SK-N-SH treated with all-trans-retinoic acid at 6 μM for 48 hours (cell line): ENCODE measurements around the gene NOP53.

ENCODE experiments used
- ATAC-seq: fragments of 200-7000 bp; cut with Tn5 transposase; 3 replicates; pipeline ENCODE4 v1.9.1; 2020; ENCODE audit warnings: mild to moderate bottlenecking, moderate library complexity
- ARNTL ChIP-seq: fragments of 450-650 bp; formaldehyde crosslinking; IDR thresholded peaks from 2 replicates; pipeline ENCODE4 v1.5.0; 2020; ENCODE audit warnings: low read depth, mild to moderate bottlenecking, moderate library complexity, borderline replicate concordance
- BACH2 ChIP-seq: fragments of 250-450 bp; sonication (Bioruptor Pico); IDR thresholded peaks from 2 replicates; pipeline ENCODE4 v1.9.0; 2021; ENCODE audit warnings: mild to moderate bottlenecking, borderline replicate concordance
- CSDC2 ChIP-seq: fragments of 250-450 bp; sonication (Bioruptor Pico); IDR thresholded peaks from 2 replicates; pipeline ENCODE4 v1.5.0; 2020; ENCODE audit warnings: mild to moderate bottlenecking, moderate library complexity
- ESRRG ChIP-seq: fragments of 250-450 bp; sonication (Bioruptor Pico); IDR thresholded peaks from 2 replicates; pipeline ENCODE4 v1.6.1; 2021; ENCODE audit warnings: mild to moderate bottlenecking
- GLIS3 ChIP-seq: fragments of 250-450 bp; sonication (Bioruptor Pico); IDR thresholded peaks from 2 replicates; pipeline ENCODE4 v1.5.0; 2020; ENCODE audit warnings: mild to moderate bottlenecking, moderate library complexity
- ISL1 ChIP-seq: fragments of 250-450 bp; sonication (Bioruptor Pico); IDR thresholded peaks from 2 replicates; pipeline ENCODE4 v2.1.2; 2022; ENCODE audit warnings: mild to moderate bottlenecking, moderate library complexity
- OSR1 ChIP-seq: fragments of 250-450 bp; sonication (Bioruptor Pico); IDR thresholded peaks from 2 replicates; pipeline ENCODE4 v1.8.0; 2022; ENCODE audit warnings: moderate library complexity, mild to moderate bottlenecking, inconsistent platforms
- PPARA ChIP-seq: fragments of 250-450 bp; sonication (Bioruptor Pico); IDR thresholded peaks from 2 replicates; pipeline ENCODE4 v1.5.0; 2020; ENCODE audit warnings: mild to moderate bottlenecking, borderline replicate concordance
- RARB ChIP-seq: fragments of 250-450 bp; sonication (Bioruptor Pico); IDR thresholded peaks from 2 replicates; pipeline ENCODE4 v1.8.0; 2021; ENCODE audit warnings: mild to moderate bottlenecking, moderate library complexity
- SNAI2 ChIP-seq: fragments of 250-450 bp; sonication (Bioruptor Pico); IDR thresholded peaks from 2 replicates; pipeline ENCODE4 v1.5.0; 2020; ENCODE audit warnings: mild to moderate bottlenecking, moderate library complexity
- TCF4 ChIP-seq: fragments of 250-450 bp; sonication (Bioruptor Pico); IDR thresholded peaks from 2 replicates; pipeline ENCODE4 v1.8.0; 2021; ENCODE audit warnings: mild to moderate bottlenecking, moderate library complexity, borderline replicate concordance
- TOX ChIP-seq: fragments of 250-450 bp; sonication (Bioruptor Pico); IDR thresholded peaks from 2 replicates; pipeline ENCODE4 v1.8.0; 2021; ENCODE audit warnings: mild to moderate bottlenecking, moderate library complexity, borderline replicate concordance
- ZC3H10 ChIP-seq: fragments of 250-450 bp; sonication (Bioruptor Pico); IDR thresholded peaks from 2 replicates; pipeline ENCODE4 v1.5.1; 2021; ENCODE audit warnings: mild to moderate bottlenecking, moderate library complexity
- ZFP3 ChIP-seq: fragments of 250-450 bp; sonication (Bioruptor Pico); IDR thresholded peaks from 2 replicates; pipeline ENCODE4 v1.5.0; 2020; ENCODE audit warnings: mild to moderate bottlenecking, moderate library complexity
- ZFP30 ChIP-seq: fragments of 450-650 bp; formaldehyde crosslinking; IDR thresholded peaks from 2 replicates; pipeline ENCODE4 v1.5.0; 2022; ENCODE audit warnings: mild to moderate bottlenecking, moderate library complexity
- ZNF565 ChIP-seq: fragments of 450-650 bp; formaldehyde crosslinking; conservative IDR thresholded peaks from 2 replicates; pipeline ENCODE4 v1.5.0; 2020; ENCODE audit warnings: low read depth, mild to moderate bottlenecking, moderate library complexity
- ZNF70 ChIP-seq: fragments of 450-650 bp; formaldehyde crosslinking; IDR thresholded peaks from 2 replicates; pipeline ENCODE4 v1.5.0; 2020; ENCODE audit warnings: mild to moderate bottlenecking, moderate library complexity
- ZNF8 ChIP-seq: fragments of 450-650 bp; formaldehyde crosslinking; IDR thresholded peaks from 2 replicates; pipeline ENCODE4 v1.5.0; 2020; ENCODE audit warnings: mild to moderate bottlenecking, moderate library complexity
- TF ChIP-seq, protein P1 (sequence below): fragments of 250-450 bp; sonication (Bioruptor Pico); IDR thresholded peaks from 2 replicates; pipeline ENCODE4 v1.5.1; 2020; ENCODE audit warnings: low read depth, mild to moderate bottlenecking, moderate library complexity
- TF ChIP-seq, protein P2 (sequence below): fragments of 250-450 bp; sonication (Bioruptor Pico); IDR thresholded peaks from 2 replicates; pipeline ENCODE4 v1.8.0; 2021; ENCODE audit warnings: low read depth, mild to moderate bottlenecking, moderate library complexity, borderline replicate concordance
- TF ChIP-seq, protein P3 (sequence below): fragments of 250-450 bp; sonication (Bioruptor Pico); IDR thresholded peaks from 2 replicates; pipeline ENCODE4 v1.5.1; 2021; ENCODE audit warnings: mild to moderate bottlenecking, moderate library complexity

NOP53 gene

DNA sequence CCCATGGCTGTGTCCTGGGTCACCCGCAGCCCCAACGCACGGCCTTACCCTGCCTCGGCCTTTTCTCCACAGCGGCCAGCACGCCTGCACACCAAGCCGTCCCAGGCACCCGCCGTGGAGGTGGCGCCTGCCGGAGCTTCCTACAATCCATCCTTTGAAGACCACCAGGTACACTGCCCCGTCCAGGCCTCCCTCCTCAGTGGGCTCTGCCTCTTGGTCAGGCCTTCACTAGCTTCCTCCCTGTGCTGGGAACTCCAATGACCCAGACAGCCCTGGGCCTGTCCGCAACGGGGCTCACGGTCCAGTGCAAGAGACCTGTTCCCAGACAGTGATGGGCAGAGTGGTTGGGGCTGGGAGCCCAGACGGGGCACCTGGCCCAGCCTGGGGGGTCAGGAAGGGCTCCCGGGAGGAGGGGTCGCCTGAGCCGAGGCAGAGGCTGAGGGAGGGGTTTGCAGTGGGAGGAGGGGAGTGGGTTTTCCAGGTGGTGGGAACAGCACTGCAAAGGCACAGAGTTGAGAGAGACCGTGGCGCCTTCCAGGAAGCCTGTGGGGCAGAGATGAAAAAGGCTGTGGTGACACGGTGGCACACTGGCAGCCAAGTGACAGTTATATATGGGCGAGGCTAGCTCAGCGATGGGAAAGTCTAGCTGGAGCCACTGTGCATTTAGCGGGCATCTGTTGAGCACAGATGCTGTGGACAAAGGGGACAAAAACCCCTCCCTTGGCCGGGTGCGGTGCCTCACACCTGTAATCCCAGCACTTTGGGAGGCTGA lies 7.3 kb downstream of the NOP53 start:
- TF ChIP-seq ISL1 (no peak), ZNF565 (CRISPR knock-in tag) (no peak), CSDC2 (no peak)
- TF ChIP-seq, protein P1, sequence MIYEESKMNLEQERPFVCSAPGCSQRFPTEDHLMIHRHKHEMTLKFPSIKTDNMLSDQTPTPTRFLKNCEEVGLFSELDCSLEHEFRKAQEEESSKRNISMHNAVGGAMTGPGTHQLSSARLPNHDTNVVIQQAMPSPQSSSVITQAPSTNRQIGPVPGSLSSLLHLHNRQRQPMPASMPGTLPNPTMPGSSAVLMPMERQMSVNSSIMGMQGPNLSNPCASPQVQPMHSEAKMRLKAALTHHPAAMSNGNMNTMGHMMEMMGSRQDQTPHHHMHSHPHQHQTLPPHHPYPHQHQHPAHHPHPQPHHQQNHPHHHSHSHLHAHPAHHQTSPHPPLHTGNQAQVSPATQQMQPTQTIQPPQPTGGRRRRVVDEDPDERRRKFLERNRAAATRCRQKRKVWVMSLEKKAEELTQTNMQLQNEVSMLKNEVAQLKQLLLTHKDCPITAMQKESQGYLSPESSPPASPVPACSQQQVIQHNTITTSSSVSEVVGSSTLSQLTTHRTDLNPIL (CRISPR knock-in tag) = no peak
- TF ChIP-seq, protein P2, sequence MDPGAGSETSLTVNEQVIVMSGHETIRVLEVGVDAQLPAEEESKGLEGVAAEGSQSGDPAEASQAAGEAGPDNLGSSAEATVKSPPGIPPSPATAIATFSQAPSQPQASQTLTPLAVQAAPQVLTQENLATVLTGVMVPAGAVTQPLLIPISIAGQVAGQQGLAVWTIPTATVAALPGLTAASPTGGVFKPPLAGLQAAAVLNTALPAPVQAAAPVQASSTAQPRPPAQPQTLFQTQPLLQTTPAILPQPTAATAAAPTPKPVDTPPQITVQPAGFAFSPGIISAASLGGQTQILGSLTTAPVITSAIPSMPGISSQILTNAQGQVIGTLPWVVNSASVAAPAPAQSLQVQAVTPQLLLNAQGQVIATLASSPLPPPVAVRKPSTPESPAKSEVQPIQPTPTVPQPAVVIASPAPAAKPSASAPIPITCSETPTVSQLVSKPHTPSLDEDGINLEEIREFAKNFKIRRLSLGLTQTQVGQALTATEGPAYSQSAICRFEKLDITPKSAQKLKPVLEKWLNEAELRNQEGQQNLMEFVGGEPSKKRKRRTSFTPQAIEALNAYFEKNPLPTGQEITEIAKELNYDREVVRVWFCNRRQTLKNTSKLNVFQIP (CRISPR knock-in tag) = no peak
- no peak for ATAC-seq

DNA sequence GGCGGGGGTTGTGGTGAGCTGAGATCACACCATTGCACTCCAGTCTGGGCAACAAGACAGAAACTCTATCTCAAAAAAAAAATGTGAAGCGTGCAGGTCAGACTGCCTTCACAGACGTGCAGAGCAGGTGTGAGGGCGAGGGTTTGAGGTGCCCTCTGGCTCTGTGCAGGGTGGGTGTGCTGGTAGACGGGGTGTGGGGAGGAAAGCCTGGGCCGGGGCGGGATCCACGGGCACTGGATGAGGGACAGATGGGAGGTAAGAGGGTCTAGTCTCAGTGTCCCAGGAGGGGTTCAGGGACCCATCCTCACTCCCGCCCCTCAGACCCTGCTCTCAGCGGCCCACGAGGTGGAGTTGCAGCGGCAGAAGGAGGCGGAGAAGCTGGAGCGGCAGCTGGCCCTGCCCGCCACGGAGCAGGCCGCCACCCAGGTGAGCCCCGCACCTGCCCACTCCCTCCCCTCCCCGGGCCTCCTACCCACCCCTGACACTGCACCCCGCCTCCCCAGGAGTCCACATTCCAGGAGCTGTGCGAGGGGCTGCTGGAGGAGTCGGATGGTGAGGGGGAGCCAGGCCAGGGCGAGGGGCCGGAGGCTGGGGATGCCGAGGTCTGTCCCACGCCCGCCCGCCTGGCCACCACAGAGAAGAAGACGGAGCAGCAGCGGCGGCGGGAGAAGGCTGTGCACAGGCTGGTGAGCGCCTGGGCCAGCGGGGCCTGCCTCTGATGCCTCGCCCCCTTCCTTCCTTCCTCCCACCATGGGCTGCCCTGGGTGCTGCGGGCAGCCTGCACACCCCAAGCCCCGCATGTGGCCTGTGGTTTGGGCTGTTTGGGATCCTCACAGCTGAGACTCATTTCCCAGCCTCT lies 9.1 kb downstream of the NOP53 start:
- TF ChIP-seq ZC3H10 (CRISPR knock-in tag) = no peak
- TF ChIP-seq CSDC2 = no peak
- no peak for TF ChIP-seq ISL1
- TF ChIP-seq ESRRG (CRISPR knock-in tag) = no peak
- TF ChIP-seq, protein P2 (CRISPR knock-in tag) = no peak
- TF ChIP-seq ZNF565 (CRISPR knock-in tag) = no peak
- TF ChIP-seq ZNF70 = no peak
- TF ChIP-seq GLIS3 (CRISPR knock-in tag) = no peak
- TF ChIP-seq ZFP30 (CRISPR knock-in tag) = no peak
- no peak for TF ChIP-seq RARB
- TF ChIP-seq ZNF8 (CRISPR knock-in tag) = no peak
- TF ChIP-seq, protein P3, sequence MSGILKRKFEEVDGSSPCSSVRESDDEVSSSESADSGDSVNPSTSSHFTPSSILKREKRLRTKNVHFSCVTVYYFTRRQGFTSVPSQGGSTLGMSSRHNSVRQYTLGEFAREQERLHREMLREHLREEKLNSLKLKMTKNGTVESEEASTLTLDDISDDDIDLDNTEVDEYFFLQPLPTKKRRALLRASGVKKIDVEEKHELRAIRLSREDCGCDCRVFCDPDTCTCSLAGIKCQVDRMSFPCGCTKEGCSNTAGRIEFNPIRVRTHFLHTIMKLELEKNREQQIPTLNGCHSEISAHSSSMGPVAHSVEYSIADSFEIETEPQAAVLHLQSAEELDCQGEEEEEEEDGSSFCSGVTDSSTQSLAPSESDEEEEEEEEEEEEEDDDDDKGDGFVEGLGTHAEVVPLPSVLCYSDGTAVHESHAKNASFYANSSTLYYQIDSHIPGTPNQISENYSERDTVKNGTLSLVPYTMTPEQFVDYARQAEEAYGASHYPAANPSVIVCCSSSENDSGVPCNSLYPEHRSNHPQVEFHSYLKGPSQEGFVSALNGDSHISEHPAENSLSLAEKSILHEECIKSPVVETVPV = no peak
- TF ChIP-seq SNAI2 (CRISPR knock-in tag) = no peak
- no peak for TF ChIP-seq ARNTL (CRISPR knock-in tag)
- TF ChIP-seq TOX (CRISPR knock-in tag) = no peak
- no peak for TF ChIP-seq ZFP3 (CRISPR knock-in tag)
- no peak for TF ChIP-seq OSR1 (CRISPR knock-in tag)
- no peak for TF ChIP-seq PPARA (CRISPR knock-in tag)
- no peak for TF ChIP-seq TCF4 (CRISPR knock-in tag)
- ATAC-seq = no peak

DNA sequence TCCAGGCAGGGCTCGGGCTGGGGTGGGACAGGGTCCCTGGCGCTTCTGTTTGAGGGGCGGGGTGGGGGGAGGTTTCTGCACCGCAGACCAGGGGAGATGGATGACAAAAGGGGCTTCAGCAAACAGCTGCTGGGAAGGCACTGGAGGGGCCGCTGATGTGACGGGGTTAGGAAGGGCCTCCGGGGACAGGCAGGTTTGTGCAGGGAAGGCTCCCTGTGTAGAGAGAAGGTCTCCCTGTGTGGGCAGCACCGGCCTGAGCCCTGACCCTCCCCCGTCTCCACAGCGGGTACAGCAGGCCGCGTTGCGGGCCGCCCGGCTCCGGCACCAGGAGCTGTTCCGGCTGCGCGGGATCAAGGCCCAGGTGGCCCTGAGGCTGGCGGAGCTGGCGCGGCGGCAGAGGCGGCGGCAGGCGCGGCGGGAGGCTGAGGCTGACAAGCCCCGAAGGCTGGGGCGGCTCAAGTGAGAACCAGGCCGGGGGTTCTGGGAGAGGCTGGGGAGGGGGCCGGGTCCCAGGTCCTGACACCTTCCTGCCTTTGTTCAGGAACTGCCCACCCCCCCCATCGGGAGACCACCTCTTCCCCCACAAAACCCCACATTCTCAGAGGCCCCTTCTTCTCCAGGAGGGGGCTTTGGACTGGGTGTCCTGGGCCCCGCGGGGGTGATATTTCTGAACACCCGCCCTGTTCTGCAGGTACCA lies 9.9 kb downstream of the NOP53 start:
- TF ChIP-seq BACH2 (CRISPR knock-in tag) = no peak
- no peak for TF ChIP-seq ZNF565 (CRISPR knock-in tag)
- TF ChIP-seq ZNF8 (CRISPR knock-in tag) = no peak
- no peak for TF ChIP-seq SNAI2 (CRISPR knock-in tag)
- TF ChIP-seq OSR1 (CRISPR knock-in tag) = no peak
- TF ChIP-seq ZFP30 (CRISPR knock-in tag) = no peak

More for the DNA sequence above, 9.9 kb downstream of the NOP53 start:
- ATAC-seq = no peak
